Fibroblast of skin of back (primary cell): ENCODE measurements around the gene KCNE4.

Experiments
- DNase-seq: peaks from one replicate; pipeline ENCODE4 v3.0.0-alpha.2; 2013

KCNE4 gene

GRCh38 chr2:223058952-223059716, 7.1 kb downstream of the KCNE4 start:
- DNase-seq, result no peak

- no peak for DNase-seq
Observed at GRCh38 chr2:223060201-223060825, 8.3 kb downstream of the KCNE4 start.

- DNase-seq, result peak; percentile 96
Observed at GRCh38 chr2:223062396-223062795, 10.4 kb downstream of the KCNE4 start.

GRCh38 chr2:223065107-223065506, 13.1 kb downstream of the KCNE4 start:
- DNase-seq, result no peak

- DNase-seq, result no peak
Observed at GRCh38 chr2:223066721-223067120, 14.7 kb downstream of the KCNE4 start.

GRCh38 chr2:223068071-223068470, 16.1 kb downstream of the KCNE4 start:
- no peak for DNase-seq

GRCh38 chr2:223069465-223069864, 17.5 kb downstream of the KCNE4 start:
- no peak for DNase-seq

GRCh38 chr2:223069988-223070387, 18.0 kb downstream of the KCNE4 start:
- DNase-seq, result no peak

GRCh38 chr2:223071139-223071538, 19.1 kb downstream of the KCNE4 start:
- no peak for DNase-seq

- DNase-seq, result no peak
Observed at GRCh38 chr2:223072826-223073225, 20.8 kb downstream of the KCNE4 start.

GRCh38 chr2:223075301-223076270, 23.6 kb downstream of the KCNE4 start:
- peak; percentile 65 for DNase-seq

- DNase-seq, result peak; percentile 99
Observed at GRCh38 chr2:223076573-223076972, 24.6 kb downstream of the KCNE4 start.

- no peak for DNase-seq
Observed at GRCh38 chr2:223078482-223078881, 26.5 kb downstream of the KCNE4 start.

GRCh38 chr2:223079378-223079777, 27.4 kb downstream of the KCNE4 start:
- no peak for DNase-seq

GRCh38 chr2:223079925-223080324, 27.9 kb downstream of the KCNE4 start:
- no peak for DNase-seq

GRCh38 chr2:223080790-223081360, 28.9 kb downstream of the KCNE4 start:
- DNase-seq, result peak; percentile 60

- DNase-seq, result no peak
Observed at GRCh38 chr2:223081789-223082188, 29.8 kb downstream of the KCNE4 start.

- DNase-seq, result peak; percentile 58
Observed at GRCh38 chr2:223082706-223083105, 30.7 kb downstream of the KCNE4 start.

- DNase-seq, result no peak
Observed at GRCh38 chr2:223083402-223084070, 31.5 kb downstream of the KCNE4 start.

GRCh38 chr2:223084873-223085272, 32.9 kb downstream of the KCNE4 start:
- no peak for DNase-seq

GRCh38 chr2:223086370-223086981, 34.5 kb downstream of the KCNE4 start:
- no peak for DNase-seq

- DNase-seq, result no peak
Observed at GRCh38 chr2:223087466-223087865, 35.5 kb downstream of the KCNE4 start.
